HG03139 (cell line): ENCODE results near the gene SEPSECS.
"Not testable (repeated sequence)": the region's sequence is repeated elsewhere in the genome, so short reads cannot be mapped to it uniquely, and the experiment has no call there.

Experiments used
- ATAC-seq: cut with Tn5 transposase; IDR thresholded peaks from one replicate; pipeline ENCODE4 v1.9.1; 2021; ENCODE audit not compliant: unreplicated experiment

Gene SEPSECS

GRCh38 chr4:25085671-25086070 is 74.6 kb downstream of the SEPSECS start:
- ATAC-seq: no peak

GRCh38 chr4:25083441-25083840 is 76.8 kb downstream of the SEPSECS start:
- not testable (repeated sequence) for ATAC-seq

- no peak for ATAC-seq
Measured at GRCh38 chr4:25081866-25082471, 78.3 kb downstream of the SEPSECS start.

DNA sequence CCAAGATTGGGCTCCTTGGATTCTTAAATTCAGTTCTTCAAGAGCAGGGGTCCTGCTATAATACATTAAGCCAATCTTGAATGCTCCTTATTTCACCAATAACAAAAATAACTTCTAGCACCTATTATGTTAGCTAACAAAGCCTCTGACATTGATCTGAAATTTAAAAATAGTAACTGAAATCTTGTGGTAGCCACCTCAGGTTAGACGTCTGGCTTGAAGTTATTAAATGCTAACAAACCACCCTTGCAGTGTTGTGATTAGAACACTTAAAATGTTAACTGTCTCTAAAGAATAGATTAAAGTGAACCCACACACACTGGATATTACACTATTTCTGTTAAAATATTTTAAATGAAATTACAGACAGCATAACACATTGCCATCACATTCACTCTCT is 79.7 kb downstream of the SEPSECS start:
- ATAC-seq: no peak

DNA sequence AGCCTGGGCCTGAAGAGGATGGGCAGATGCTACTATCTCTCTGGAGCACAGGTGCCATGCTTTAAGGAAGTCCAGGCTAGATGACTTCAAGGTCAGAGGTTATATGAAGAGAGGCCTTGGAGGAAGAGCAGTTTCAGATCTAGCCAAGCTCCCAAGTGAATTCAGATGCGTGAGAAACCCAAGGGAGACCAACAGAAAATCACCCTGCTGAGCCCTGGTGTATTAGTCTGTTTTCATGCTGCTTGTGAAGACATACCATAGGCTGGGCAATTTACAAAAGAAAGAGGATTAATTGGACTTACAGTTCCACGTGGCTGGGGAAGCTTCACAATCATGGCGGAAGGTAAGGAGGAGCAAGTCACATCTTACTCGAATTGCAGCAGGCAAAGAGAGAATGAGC is 81.7 kb downstream of the SEPSECS start:
- no peak for ATAC-seq

DNA sequence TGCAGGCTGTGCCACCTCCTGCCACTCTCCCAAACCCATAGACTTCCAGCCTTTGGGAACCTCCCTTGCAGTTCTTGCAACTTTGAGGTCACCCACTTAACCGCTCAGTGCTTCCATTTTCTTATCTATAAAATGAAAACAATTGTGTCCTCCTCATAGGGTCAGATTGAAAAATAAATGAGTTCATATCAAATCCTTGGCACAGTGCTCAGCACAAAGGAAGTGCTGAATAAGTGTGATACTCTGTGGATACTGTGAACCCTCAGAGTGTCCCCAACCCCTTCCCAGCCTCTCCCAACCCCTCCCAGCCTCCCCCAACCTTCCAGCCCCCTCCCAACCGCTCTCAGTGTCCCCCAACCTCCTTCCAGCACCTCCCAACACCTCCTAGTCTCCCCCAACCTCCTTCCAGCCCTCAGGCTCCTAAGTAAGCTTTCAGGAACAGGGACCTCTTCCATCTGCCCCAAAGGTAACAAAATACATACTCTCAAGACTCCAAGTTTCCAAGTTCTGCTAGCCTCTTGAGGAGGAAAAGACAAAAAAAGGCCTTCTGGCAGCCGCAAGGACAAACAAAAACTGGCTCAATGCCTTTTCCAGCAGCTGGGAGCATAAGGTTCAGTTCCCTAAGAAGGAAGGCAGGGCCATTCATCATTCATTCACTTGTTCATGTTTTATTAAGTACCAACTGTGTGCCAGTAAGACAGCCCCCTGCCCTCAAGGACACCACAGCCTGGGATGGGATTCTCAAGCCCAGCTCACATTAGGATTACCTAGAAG is 83.4 kb downstream of the SEPSECS start:
- ATAC-seq: no peak

- no peak for ATAC-seq
Measured at GRCh38 chr4:25075851-25076250, 84.4 kb downstream of the SEPSECS start.

- ATAC-seq: no peak
Measured at GRCh38 chr4:25075129-25075528, 85.1 kb downstream of the SEPSECS start.

DNA sequence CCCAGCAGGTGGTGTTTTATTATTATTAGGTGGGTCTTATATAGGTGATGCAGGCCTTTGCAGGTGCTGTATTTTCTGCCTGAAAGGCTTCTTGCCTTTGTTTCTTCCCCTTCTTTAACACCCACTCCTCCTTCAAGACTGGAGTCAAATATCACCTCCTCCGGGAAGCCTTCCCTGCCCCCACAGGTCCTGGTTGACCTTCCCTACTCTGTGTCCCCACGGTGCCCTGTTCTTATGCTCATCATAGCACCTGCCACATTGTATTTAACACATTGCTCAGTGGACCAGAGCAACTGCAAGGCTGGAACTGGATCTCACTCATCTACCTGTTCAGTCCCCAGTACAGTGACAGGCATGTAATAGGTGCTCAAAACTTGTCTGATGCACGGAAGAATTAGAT is 89.7 kb downstream of the SEPSECS start:
- ATAC-seq: no peak
